ENCODE measurements around the gene DERA.
"Not testable (repeated sequence)": the region's sequence is repeated elsewhere in the genome, so short reads cannot be mapped to it uniquely, and the experiment has no call there.

The DERA gene

GRCh38 chr12:15910864-15911721, at the start of gene DERA:
Gene DERA (plus strand): TSS chr12:15911332. CDS start chr12:15911384, 52 bp downstream.
- peak within 1 kb of the TSS; percentile 76 to 88 for H3K4me3 ChIP-seq (ENCODE audit: low read depth in 1 of 2, low read length in 2 of 2)
- no peaks in the 10 kb centered on the region for H3K9me3 ChIP-seq (ENCODE audit: low read length)
- H3K4me1 ChIP-seq (ENCODE audit: insufficient read depth, low read length) = peaks cover 6% of the 10 kb centered on the region
- H3K36me3 ChIP-seq (ENCODE audit: insufficient read depth, low read length) = peaks cover 6% of the 10 kb centered on the region
- no peaks in the 10 kb centered on the region for H3K27me3 ChIP-seq (ENCODE audit: control insufficient read depth in 1 of 2, insufficient read depth in 2 of 2, low read length in 2 of 2)
- H3K27ac ChIP-seq (ENCODE audit: low read depth, low read length) = peak within 1 kb of the TSS; percentile 92
- peak within 1 kb of the TSS; percentile 88 for H3K9ac ChIP-seq (ENCODE audit: low read length)

DNA sequence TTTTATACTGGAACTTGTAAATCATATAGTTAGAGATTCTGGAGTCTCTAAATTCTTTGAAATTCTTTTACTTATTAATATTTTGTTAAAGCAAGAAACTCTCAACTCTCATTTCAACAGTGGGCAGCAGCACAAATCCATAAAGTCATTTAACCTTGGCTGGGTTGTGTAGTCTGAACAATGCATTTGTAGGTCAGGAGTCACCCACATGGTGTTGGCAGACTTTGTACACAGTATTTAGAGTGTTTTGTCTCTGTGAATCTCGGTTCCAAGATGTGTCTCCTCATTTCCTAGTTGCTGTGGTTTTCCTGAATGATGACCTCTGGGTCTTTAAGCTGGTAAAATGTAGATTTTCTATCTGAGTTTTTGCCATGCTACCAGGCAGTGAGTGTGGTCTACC, 49.7 kb upstream of the DERA start:
- H3K9ac ChIP-seq (ENCODE audit: low read length) = no peak overlapping the region
- H3K9me3 ChIP-seq (ENCODE audit: low read length) = no peaks in the 10 kb centered on the region
- no peak overlapping the region for H3K4me3 ChIP-seq (ENCODE audit: low read depth in 1 of 2, low read length in 2 of 2)
- H3K27ac ChIP-seq (ENCODE audit: low read depth, low read length) = no peak overlapping the region
- H3K27me3 ChIP-seq (ENCODE audit: control insufficient read depth in 1 of 2, insufficient read depth in 2 of 2, low read length in 2 of 2) = no peaks in the 10 kb centered on the region
- no peaks in the 10 kb centered on the region for H3K36me3 ChIP-seq (ENCODE audit: insufficient read depth, low read length)
- H3K4me1 ChIP-seq (ENCODE audit: insufficient read depth, low read length) = no peaks in the 10 kb centered on the region

DNA sequence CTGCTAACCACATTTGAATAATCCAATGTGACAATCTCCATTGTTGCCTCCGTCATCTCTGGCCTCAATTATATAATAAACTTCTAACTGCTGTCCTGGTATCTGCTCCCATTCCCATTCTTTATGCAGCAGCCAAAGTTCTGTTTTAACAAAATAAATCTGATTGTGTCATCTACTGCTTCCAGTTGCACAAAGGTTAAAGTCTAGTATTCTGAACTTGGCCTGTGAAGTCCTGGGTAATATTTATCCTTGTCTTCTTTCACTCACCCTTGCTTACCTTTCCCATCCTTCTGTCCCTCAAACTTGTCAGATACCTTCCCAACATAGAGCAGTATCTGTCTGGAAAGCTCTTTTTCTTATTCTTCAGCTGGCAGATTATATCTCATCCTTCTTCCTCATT, 48.3 kb upstream of the DERA start:
- H3K9me3 ChIP-seq (ENCODE audit: low read length) = no peaks in the 10 kb centered on the region
- no peak overlapping the region for H3K27ac ChIP-seq (ENCODE audit: low read depth, low read length)
- no peaks in the 10 kb centered on the region for H3K36me3 ChIP-seq (ENCODE audit: insufficient read depth, low read length)
- no peak overlapping the region for H3K9ac ChIP-seq (ENCODE audit: low read length)
- H3K27me3 ChIP-seq (ENCODE audit: control insufficient read depth in 1 of 2, insufficient read depth in 2 of 2, low read length in 2 of 2) = no peaks in the 10 kb centered on the region
- no peak overlapping the region for H3K4me3 ChIP-seq (ENCODE audit: low read depth in 1 of 2, low read length in 2 of 2)
- H3K4me1 ChIP-seq (ENCODE audit: insufficient read depth, low read length) = no peaks in the 10 kb centered on the region

DNA sequence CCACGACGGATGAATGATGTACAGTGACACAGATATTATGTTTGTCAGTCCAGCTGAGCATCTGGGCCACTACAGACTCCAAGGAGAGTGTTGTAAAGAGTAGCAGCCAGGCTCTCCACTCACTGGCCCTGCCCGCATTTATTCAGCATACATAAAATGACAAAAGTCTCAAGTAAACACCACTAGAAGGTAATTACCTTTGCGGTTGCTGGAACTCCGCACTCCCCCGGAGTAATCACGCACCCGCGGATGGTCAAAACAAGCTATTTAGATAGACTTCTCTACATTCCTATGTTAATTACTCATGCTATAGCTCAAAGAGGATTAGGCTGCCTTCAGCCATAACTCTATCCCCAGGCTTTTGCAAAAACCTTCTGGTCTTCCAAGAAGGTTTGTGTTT, 47.8 kb upstream of the DERA start:
- no peak overlapping the region for H3K4me3 ChIP-seq (ENCODE audit: low read depth in 1 of 2, low read length in 2 of 2)
- no peaks in the 10 kb centered on the region for H3K36me3 ChIP-seq (ENCODE audit: insufficient read depth, low read length)
- no peak overlapping the region for H3K27ac ChIP-seq (ENCODE audit: low read depth, low read length)
- H3K9ac ChIP-seq (ENCODE audit: low read length) = no peak overlapping the region
- H3K27me3 ChIP-seq (ENCODE audit: control insufficient read depth in 1 of 2, insufficient read depth in 2 of 2, low read length in 2 of 2) = no peaks in the 10 kb centered on the region
- no peaks in the 10 kb centered on the region for H3K9me3 ChIP-seq (ENCODE audit: low read length)
- no peaks in the 10 kb centered on the region for H3K4me1 ChIP-seq (ENCODE audit: insufficient read depth, low read length)

- Histone ChIP-seq H3K36me3 (ENCODE audit: insufficient read depth, low read length) (no peaks in the 10 kb centered on the region), H3K9me3 (ENCODE audit: low read length) (no peaks in the 10 kb centered on the region), H3K27ac (ENCODE audit: low read depth, low read length) (no peak overlapping the region), H3K27me3 (ENCODE audit: control insufficient read depth in 1 of 2, insufficient read depth in 2 of 2, low read length in 2 of 2) (no peaks in the 10 kb centered on the region), H3K9ac (ENCODE audit: low read length) (no peak overlapping the region), H3K4me1 (ENCODE audit: insufficient read depth, low read length) (no peaks in the 10 kb centered on the region), H3K4me3 (ENCODE audit: low read depth in 1 of 2, low read length in 2 of 2) (no peak overlapping the region)
These were observed 47.1 kb upstream of the DERA start for GRCh38 chr12:15863984-15864383.

DNA sequence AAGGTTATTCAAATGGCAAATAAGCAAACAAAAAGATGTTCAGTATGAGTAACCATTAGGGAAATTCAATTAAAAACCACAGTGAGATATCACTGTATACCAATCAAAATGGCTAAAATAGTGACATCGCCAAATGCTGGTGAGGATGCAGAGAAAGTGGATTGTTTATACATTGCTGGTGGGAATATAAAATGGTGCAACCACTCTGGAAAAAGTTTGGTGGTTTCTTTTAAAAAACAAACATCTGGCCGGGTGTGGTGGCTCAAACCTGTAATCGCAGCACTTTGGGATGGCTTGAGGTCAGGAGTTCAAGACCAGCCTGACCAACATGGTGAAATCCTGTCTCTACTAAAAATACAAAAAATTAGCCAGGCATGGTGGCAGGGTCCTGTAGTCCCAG, 42.9 kb upstream of the DERA start:
- no peak overlapping the region for H3K9ac ChIP-seq (ENCODE audit: low read length)
- H3K27me3 ChIP-seq (ENCODE audit: control insufficient read depth in 1 of 2, insufficient read depth in 2 of 2, low read length in 2 of 2) = no peaks in the 10 kb centered on the region
- H3K36me3 ChIP-seq (ENCODE audit: insufficient read depth, low read length) = no peaks in the 10 kb centered on the region
- H3K27ac ChIP-seq (ENCODE audit: low read depth, low read length) = no peak overlapping the region
- H3K4me3 ChIP-seq (ENCODE audit: low read depth in 1 of 2, low read length in 2 of 2) = no peak overlapping the region
- H3K4me1 ChIP-seq (ENCODE audit: insufficient read depth, low read length) = no peaks in the 10 kb centered on the region
- H3K9me3 ChIP-seq (ENCODE audit: low read length) = no peaks in the 10 kb centered on the region

DNA sequence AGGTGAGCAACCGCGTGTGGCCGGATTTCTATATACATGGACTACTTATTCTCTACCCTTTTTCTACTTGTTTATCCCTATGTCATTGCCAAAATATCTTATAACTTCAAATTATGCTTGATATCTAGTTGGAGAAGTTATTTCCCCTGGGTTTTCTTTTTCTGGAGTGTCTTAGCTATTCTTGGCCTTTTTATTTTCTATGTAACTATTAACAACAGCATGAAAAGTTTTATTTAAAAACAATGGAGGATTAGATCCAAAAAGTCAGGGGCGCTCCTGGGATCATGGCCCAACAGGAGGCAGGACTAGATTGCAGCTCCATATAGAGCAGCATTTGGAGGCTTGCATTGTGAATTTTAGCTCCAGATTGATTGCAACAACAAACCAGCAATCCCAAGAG, 37.6 kb upstream of the DERA start:
- Histone ChIP-seq H3K9me3 (ENCODE audit: low read length) (no peaks in the 10 kb centered on the region), H3K4me1 (ENCODE audit: insufficient read depth, low read length) (no peaks in the 10 kb centered on the region), H3K4me3 (ENCODE audit: low read depth in 1 of 2, low read length in 2 of 2) (no peak overlapping the region), H3K27ac (ENCODE audit: low read depth, low read length) (no peak overlapping the region), H3K27me3 (ENCODE audit: control insufficient read depth in 1 of 2, insufficient read depth in 2 of 2, low read length in 2 of 2) (no peaks in the 10 kb centered on the region), H3K9ac (ENCODE audit: low read length) (no peak overlapping the region), H3K36me3 (ENCODE audit: insufficient read depth, low read length) (no peaks in the 10 kb centered on the region)

DNA sequence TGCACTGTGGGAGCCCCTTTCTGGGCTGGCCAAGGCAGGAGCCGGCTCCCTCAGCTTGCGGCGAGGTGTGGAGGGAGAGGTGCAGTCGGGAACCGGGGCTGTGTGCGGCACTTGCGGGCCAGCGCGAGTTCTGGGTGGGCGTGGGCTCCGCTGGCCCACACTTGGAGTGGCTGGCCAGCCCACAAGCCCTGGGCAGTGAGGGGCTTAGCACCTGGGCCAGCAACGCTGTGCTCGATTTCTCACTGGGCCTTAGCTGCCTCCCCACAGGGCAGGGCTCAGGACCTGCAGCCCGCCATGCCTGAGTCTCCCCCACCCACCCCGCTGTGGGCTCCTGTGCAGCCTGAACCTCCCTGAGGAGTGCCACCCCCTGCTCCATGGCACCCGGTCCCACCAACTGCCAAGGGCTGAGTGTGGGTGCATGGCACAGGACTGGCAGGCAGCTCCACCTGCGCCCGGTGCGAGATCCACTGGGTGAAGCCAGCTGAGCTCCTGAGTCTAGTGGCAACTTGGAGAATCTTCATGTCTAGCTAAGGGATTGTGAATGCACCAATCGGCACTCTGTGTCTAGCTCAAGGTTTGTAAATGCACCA, 36.5 kb upstream of the DERA start:
- not testable (repeated sequence) for H3K4me1 ChIP-seq (ENCODE audit: insufficient read depth, low read length); H3K9me3 ChIP-seq (ENCODE audit: low read length); H3K4me3 ChIP-seq (ENCODE audit: low read depth in 1 of 2, low read length in 2 of 2); H3K36me3 ChIP-seq (ENCODE audit: insufficient read depth, low read length); H3K27me3 ChIP-seq (ENCODE audit: control insufficient read depth in 1 of 2, insufficient read depth in 2 of 2, low read length in 2 of 2); H3K9ac ChIP-seq (ENCODE audit: low read length); H3K27ac ChIP-seq (ENCODE audit: low read depth, low read length)

DNA sequence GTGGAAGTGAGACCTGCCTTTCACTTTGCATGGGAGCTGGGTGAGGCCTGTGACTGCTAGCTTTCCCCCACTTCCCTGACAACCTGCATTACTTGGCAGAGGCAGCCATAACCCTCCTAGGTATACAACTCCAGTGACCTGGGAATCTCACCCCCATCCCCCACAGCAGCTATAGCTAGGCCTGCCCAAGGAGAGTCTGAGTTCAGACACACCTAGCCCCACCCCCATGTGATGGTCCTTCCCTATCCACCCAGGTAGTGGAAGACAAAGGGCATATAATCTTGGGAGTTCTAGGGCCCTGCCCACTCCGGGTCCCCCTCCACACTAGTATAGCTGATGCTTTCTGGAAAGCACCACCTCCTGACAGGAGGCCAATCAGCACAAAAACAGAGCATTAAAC, 35.3 kb upstream of the DERA start:
- no peak overlapping the region for H3K9ac ChIP-seq (ENCODE audit: low read length)
- H3K36me3 ChIP-seq (ENCODE audit: insufficient read depth, low read length) = no peaks in the 10 kb centered on the region
- no peak overlapping the region for H3K27ac ChIP-seq (ENCODE audit: low read depth, low read length)
- H3K4me3 ChIP-seq (ENCODE audit: low read depth in 1 of 2, low read length in 2 of 2) = no peak overlapping the region
- no peaks in the 10 kb centered on the region for H3K27me3 ChIP-seq (ENCODE audit: control insufficient read depth in 1 of 2, insufficient read depth in 2 of 2, low read length in 2 of 2)
- no peaks in the 10 kb centered on the region for H3K9me3 ChIP-seq (ENCODE audit: low read length)
- no peaks in the 10 kb centered on the region for H3K4me1 ChIP-seq (ENCODE audit: insufficient read depth, low read length)

DNA sequence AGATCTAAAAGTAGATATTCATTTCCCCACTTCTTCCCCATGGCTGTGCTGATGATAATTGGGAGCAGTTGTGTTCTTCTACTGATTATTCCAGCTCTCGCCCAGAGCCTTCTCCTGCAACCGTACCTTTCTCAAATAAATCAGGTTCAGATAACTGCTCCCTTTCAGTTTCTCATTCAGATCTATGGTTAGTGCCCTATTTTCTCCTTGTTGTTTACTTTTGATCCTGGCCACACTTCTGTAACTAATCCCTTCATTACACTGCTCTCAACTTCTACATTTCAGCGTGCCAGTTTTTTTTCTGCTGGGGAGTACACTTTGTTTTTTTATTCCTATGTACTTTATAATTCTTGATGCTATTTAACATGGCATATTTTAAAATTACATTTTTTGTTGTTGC, 31.7 kb upstream of the DERA start:
- H3K4me1 ChIP-seq (ENCODE audit: insufficient read depth, low read length) = peaks cover 12% of the 10 kb centered on the region
- no peaks in the 10 kb centered on the region for H3K36me3 ChIP-seq (ENCODE audit: insufficient read depth, low read length)
- no peaks in the 10 kb centered on the region for H3K9me3 ChIP-seq (ENCODE audit: low read length)
- H3K27ac ChIP-seq (ENCODE audit: low read depth, low read length) = no peak overlapping the region
- no peak overlapping the region for H3K4me3 ChIP-seq (ENCODE audit: low read depth in 1 of 2, low read length in 2 of 2)
- no peak overlapping the region for H3K9ac ChIP-seq (ENCODE audit: low read length)
- H3K27me3 ChIP-seq (ENCODE audit: control insufficient read depth in 1 of 2, insufficient read depth in 2 of 2, low read length in 2 of 2) = no peaks in the 10 kb centered on the region

DNA sequence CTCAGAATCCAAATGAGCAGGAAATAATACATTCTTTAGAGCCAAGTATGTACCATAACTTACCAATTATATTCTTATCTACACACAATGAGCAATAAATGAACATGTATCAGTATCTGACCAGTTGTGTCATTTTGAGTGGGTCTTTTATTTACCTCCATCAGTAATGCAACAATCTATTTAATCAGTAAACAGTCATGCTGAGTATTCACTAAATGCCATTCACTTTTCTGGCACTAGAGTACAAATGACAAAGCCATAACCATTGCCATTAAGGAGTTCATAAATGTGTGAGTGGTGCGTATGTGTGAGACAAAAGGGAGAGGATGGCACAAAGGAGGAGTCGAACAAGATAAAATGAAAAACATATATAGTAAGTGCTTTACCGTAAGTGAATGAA, 30.4 kb upstream of the DERA start:
- Histone ChIP-seq H3K9ac (ENCODE audit: low read length) (no peak overlapping the region), H3K27ac (ENCODE audit: low read depth, low read length) (no peak overlapping the region), H3K36me3 (ENCODE audit: insufficient read depth, low read length) (no peaks in the 10 kb centered on the region), H3K27me3 (ENCODE audit: control insufficient read depth in 1 of 2, insufficient read depth in 2 of 2, low read length in 2 of 2) (no peaks in the 10 kb centered on the region), H3K4me3 (ENCODE audit: low read depth in 1 of 2, low read length in 2 of 2) (no peak overlapping the region), H3K4me1 (ENCODE audit: insufficient read depth, low read length) (peaks cover 12% of the 10 kb centered on the region), H3K9me3 (ENCODE audit: low read length) (no peaks in the 10 kb centered on the region)
